Glutamatergic neuron (in vitro differentiated cells): ENCODE data around the gene IL36B. TPM values are rescaled to one million over a fixed set of nuclear protein-coding genes. Genes with fewer than 3 reads are reported as not detected.

Experiments
- DNase-seq: peaks from one replicate; pipeline ENCODE4 v3.0.0; 2022
- H3K27ac Mint-ChIP-seq: one replicate; pipeline ENCODE4 v1.8.0; 2020; ENCODE audit warnings: mild to moderate bottlenecking, mixed read lengths, inconsistent platforms; ENCODE audit not compliant: unreplicated experiment
- H3K27me3 Mint-ChIP-seq: one replicate; pipeline ENCODE4 v1.8.0; 2020; ENCODE audit warnings: mild to moderate bottlenecking, moderate library complexity, mixed read lengths, inconsistent platforms; ENCODE audit not compliant: unreplicated experiment
- H3K36me3 Mint-ChIP-seq: one replicate; pipeline ENCODE4 v1.8.0; 2020; ENCODE audit warnings: mild to moderate bottlenecking, mixed read lengths, inconsistent platforms; ENCODE audit not compliant: unreplicated experiment
- H3K4me1 Mint-ChIP-seq: one replicate; pipeline ENCODE4 v1.8.0; 2020; ENCODE audit warnings: mild to moderate bottlenecking, low read depth, mixed read lengths, inconsistent platforms; ENCODE audit not compliant: unreplicated experiment
- H3K4me3 Mint-ChIP-seq: one replicate; pipeline ENCODE4 v1.8.0; 2020; ENCODE audit warnings: mild to moderate bottlenecking, mixed read lengths, inconsistent platforms; ENCODE audit not compliant: unreplicated experiment
- H3K9me3 Mint-ChIP-seq: one replicate; pipeline ENCODE4 v1.8.0; 2020; ENCODE audit warnings: mild to moderate bottlenecking, moderate library complexity, mixed read lengths, inconsistent platforms; ENCODE audit not compliant: unreplicated experiment
- CTCF ChIP-seq: fragments of 200-600 bp; sonication (generic); IDR thresholded peaks from one replicate; pipeline ENCODE4 v1.5.0; 2021; ENCODE audit not compliant: partially characterized antibody, unreplicated experiment
- total RNA-seq: library from RNA; stranded (reverse); fragmentation: NEBNext Ultra II Directional; extraction: Animal tissue kit (Norgen Biotek cat#: 25700); gene quantifications from one replicate; pipeline ENCODE4 v1.2.1, GENCODE V29; 2021; ENCODE audit not compliant: unreplicated experiment

The IL36B gene
- total RNA-seq, 1 donor from 2014 or later: not detected

GRCh38 chr2:113088213-113088992 lies 35.7 kb upstream of the IL36B start:
- Mint-ChIP-seq H3K4me3 (no peak overlapping the region), H3K4me1 (no peaks in the 10 kb centered on the region), H3K27ac (no peak overlapping the region), H3K27me3 (no peaks in the 10 kb centered on the region), H3K9me3 (no peaks in the 10 kb centered on the region), H3K36me3 (no peaks in the 10 kb centered on the region)
- DNase-seq: no peak
- TF ChIP-seq CTCF: no peak

GRCh38 chr2:113085542-113085941 lies 32.9 kb upstream of the IL36B start:
- Mint-ChIP-seq H3K4me1 (no peaks in the 10 kb centered on the region), H3K27me3 (no peaks in the 10 kb centered on the region), H3K9me3 (no peaks in the 10 kb centered on the region), H3K4me3 (no peak overlapping the region), H3K36me3 (no peaks in the 10 kb centered on the region), H3K27ac (no peak overlapping the region)
- no peak for TF ChIP-seq CTCF
- DNase-seq: no peak

- no peaks in the 10 kb centered on the region for H3K9me3 Mint-ChIP-seq
- H3K27ac Mint-ChIP-seq: no peak overlapping the region
- no peak for DNase-seq
- no peak overlapping the region for H3K4me3 Mint-ChIP-seq
- no peak for TF ChIP-seq CTCF
- H3K36me3 Mint-ChIP-seq: no peaks in the 10 kb centered on the region
- no peaks in the 10 kb centered on the region for H3K4me1 Mint-ChIP-seq
- H3K27me3 Mint-ChIP-seq: no peaks in the 10 kb centered on the region
Observed at GRCh38 chr2:113084249-113085000, 31.8 kb upstream of the IL36B start.

DNA sequence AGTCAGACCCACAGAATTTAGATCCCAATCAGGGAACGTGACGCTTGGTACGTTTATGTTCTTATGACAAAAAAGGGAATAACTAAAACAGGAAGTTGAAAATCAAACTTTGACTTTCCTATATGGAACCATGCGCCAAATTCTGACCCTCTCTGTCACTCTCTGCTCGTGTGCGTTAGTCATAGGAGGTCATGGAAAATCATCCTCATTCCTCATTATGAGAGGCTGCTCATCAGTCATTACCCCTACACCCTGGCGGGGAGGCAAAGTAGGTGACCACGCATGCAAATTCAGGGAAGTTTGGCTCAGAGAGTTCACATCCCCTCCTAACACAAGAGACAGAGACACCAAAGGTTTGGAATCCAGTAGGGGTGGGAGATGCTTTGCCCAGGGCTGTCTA lies 30.6 kb upstream of the IL36B start:
- Mint-ChIP-seq H3K27ac (no peak overlapping the region), H3K4me3 (no peak overlapping the region), H3K27me3 (no peaks in the 10 kb centered on the region), H3K36me3 (no peaks in the 10 kb centered on the region), H3K4me1 (no peaks in the 10 kb centered on the region), H3K9me3 (no peaks in the 10 kb centered on the region)
- DNase-seq: no peak
- TF ChIP-seq CTCF: no peak
